NCI-H1092 (cell line): ENCODE data around the gene RAB41.
"Not testable (repeated sequence)": the region's sequence is repeated elsewhere in the genome, so short reads cannot be mapped to it uniquely, and the experiment has no call there.

Experiments
- DNase-seq: peaks from one replicate; lab custom pipeline; 2025; lab: John Stamatoyannopoulos, UW

Gene RAB41

GRCh38 chrX:70289793-70290770, 8.1 kb downstream of the RAB41 start, which contains the start of the genes KIF4A and PDZD11:
Gene KIF4A (plus strand): TSS chrX:70290104. CDS start chrX:70290459, 355 bp downstream.
Gene PDZD11 (minus strand): TSS chrX:70289927. CDS start chrX:70289341, 586 bp downstream.
- DNase-seq: peak; percentile 75

GRCh38 chrX:70292788-70293187, 10.8 kb downstream of the RAB41 start:
- DNase-seq: no peak

GRCh38 chrX:70293621-70294020, 11.6 kb downstream of the RAB41 start:
- DNase-seq: no peak

- DNase-seq: no peak
Observed at GRCh38 chrX:70301716-70302115, 19.7 kb downstream of the RAB41 start.

- no peak for DNase-seq
Observed at GRCh38 chrX:70313503-70313902, 31.5 kb downstream of the RAB41 start.

- DNase-seq: no peak
Observed at GRCh38 chrX:70322784-70323183, 40.8 kb downstream of the RAB41 start.

GRCh38 chrX:70323628-70324027, 41.7 kb downstream of the RAB41 start:
- not testable (repeated sequence) for DNase-seq

GRCh38 chrX:70324326-70324725, 42.4 kb downstream of the RAB41 start:
- DNase-seq: no peak

- DNase-seq: no peak
Observed at GRCh38 chrX:70331161-70331560, 49.2 kb downstream of the RAB41 start.

GRCh38 chrX:70332600-70332999, 50.6 kb downstream of the RAB41 start:
- no peak for DNase-seq
